SKM-1 (cell line): ENCODE measurements around the gene NUP214.
"Not testable (repeated sequence)": the region's sequence is repeated elsewhere in the genome, so short reads cannot be mapped to it uniquely, and the experiment has no call there.

Experiments
- DNase-seq: peaks from one replicate; lab custom pipeline; 2025; ENCODE audit not compliant: unreplicated experiment; lab: John Stamatoyannopoulos, UW

NUP214 gene

DNA sequence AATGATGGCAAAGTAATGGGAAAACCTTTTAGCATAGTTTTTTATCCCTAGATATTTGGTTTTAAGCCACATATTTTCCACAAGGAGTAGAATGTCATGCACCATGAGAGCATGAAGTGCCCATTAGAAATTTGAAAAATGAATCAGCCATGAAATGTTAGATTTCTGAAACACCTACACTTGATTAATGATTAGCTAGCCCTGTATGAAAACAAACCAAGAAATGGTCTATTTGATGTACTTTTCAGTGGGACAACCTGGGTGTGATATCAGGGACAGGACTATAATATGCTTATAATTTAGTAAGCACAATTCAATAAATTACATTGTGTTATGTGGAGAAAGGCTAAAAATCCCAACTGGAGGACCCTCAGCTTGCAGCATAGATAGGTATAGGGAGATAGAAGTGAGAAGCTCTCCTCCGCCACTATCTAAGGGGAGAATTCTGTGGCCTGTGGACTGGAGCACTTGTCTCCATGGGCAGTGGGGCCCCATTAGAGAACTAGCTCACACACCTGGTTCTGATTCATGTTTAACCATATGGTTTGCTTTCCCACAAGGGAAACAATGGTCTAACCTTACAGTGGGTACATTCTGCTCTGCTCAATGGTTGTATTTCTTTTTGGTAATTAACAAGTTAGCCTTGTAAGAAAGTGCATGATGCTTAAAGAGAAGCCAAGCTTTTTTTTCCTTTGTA is 35.2 kb downstream of the NUP214 start:
- DNase-seq = no peak

- DNase-seq = no peak
Measured at GRCh38 chr9:131161585-131161984, 36.2 kb downstream of the NUP214 start.

- no peak for DNase-seq
Measured at GRCh38 chr9:131162886-131163285, 37.5 kb downstream of the NUP214 start.

DNA sequence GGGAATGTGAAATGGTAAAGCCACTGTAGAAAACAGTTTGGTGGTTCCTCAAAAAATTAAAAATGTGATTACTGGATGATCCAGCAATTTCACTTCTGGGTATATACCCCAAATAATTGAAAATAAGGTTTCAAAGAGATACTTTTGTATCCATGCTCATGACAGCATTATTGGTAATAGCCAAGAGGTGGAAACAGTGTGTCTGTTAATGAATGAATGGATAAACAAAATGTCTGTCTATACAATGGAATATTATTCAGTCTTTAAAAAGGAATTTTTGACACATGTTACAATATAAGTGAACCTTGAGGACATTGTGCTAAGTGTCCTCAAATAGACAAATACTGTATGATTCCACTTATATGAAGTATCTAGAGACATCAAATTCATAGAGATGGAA is 40.1 kb downstream of the NUP214 start:
- DNase-seq = no peak

GRCh38 chr9:131167146-131167692 is 41.8 kb downstream of the NUP214 start:
- no peak for DNase-seq

- DNase-seq = no peak
Measured at GRCh38 chr9:131167936-131168335, 42.5 kb downstream of the NUP214 start.

DNA sequence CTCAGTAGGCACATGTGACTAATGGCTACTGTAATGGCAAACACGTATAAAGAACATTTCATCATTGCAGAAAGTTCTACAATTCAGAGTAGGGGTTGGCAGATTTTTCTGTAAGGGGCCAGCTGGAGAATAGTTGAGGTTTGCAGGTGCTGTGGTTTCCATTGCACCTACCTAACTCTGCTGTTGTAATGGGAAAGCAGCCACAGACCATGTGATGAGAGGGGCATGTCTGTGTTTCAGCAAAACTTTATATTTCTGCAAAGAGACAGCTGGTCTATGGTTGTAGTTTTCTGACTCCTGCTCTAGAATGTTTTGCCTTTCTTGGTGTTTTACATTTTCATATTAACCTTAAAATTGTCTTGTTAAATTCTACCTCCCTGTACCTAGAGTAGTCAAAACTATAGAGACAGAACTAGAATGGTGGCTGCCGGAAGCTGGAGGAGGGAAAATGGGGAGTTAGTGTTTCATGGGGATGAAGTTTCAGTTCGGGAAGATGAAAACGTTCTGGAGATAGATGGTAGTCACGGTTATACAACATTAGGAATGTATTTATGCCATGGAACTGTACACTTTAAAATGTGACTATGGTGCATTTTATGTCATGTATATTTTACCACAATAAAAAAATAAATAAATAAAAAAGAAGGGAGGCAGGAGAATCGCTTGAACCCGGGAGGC is 44.3 kb downstream of the NUP214 start:
- no peak for DNase-seq

DNA sequence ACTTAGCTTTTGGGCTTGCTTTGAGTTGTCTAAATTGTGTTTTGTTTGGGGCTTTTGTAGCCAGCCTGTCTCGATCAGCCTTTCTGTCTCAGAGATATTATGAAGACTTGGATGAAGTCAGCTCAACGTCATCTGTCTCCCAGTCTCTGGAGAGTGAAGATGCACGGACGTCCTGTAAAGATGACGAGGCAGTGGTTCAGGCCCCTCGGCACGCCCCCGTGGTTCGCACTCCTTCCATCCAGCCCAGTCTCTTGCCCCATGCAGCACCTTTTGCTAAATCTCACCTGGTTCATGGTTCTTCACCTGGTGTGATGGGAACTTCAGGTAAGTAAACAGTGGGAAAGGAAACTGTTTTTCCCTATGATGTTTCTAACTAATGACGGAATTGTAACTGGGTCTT is 48.6 kb downstream of the NUP214 start:
- DNase-seq = no peak

GRCh38 chr9:131174681-131175239 is 49.4 kb downstream of the NUP214 start:
- DNase-seq = no peak

DNA sequence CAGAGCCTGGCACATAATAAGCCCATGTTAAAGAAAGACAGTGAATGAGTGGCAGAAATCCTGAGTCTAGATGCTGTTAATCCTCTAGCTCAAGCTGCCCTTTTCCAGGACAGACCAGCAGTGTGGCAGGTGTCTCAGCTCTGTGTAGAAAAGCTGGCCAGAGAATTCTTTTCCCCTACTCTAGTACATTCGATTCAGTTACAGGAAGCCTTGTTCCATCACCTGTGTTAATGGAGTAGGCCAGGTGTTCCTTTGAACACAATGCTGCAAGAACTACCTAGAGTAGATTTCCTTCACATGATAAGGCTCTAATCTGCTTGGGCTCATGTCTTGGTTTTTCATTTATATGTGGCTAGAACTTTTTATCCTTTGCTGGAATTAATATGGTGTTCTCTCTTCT is 52.5 kb downstream of the NUP214 start:
- DNase-seq = no peak

- DNase-seq = peak; percentile 63
Measured at GRCh38 chr9:131178382-131178781, 53.0 kb downstream of the NUP214 start.

- DNase-seq = no peak
Measured at GRCh38 chr9:131178926-131179325, 53.5 kb downstream of the NUP214 start.

GRCh38 chr9:131179561-131180219 is 54.3 kb downstream of the NUP214 start:
- no peak for DNase-seq

DNA sequence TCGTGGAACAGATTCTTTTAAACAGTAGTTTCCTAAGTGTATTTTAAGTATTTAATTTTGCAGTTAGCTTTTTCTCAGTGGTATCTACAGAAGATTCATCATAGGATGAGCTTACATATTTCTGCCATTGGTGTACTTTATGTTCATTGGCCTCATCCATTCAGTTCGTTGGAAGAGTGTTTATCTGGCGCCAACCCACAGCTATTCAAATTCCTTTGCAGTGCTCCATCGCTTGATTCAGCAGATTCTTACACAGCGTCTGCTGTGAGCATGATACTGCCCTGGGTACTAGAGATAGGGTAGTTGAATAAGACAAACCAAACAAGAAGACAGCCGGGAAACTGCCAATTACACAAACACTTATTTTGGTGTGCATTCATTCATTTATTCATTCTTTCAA is 55.1 kb downstream of the NUP214 start:
- DNase-seq = no peak

GRCh38 chr9:131181091-131181681 is 55.8 kb downstream of the NUP214 start:
- DNase-seq = no peak

DNA sequence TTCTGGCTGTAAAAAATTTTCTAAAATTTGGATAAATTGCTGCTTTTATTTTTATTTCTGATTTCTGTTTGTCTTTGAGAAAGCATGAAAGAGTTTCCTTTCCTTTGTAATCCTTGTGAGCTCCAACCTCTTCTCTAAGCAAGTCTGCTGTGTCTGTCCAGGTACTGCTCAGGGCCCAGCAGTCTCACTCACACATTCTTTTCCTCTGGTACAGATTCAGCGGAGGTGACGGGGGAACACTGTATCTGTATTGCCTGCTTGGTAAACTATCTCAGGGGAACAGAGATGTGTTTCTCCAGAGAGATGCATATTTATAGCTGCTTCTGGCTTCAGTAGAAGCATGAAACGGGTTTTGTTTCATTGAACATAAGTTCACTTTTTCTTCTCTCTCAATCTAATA is 60.5 kb downstream of the NUP214 start:
- DNase-seq = no peak

DNA sequence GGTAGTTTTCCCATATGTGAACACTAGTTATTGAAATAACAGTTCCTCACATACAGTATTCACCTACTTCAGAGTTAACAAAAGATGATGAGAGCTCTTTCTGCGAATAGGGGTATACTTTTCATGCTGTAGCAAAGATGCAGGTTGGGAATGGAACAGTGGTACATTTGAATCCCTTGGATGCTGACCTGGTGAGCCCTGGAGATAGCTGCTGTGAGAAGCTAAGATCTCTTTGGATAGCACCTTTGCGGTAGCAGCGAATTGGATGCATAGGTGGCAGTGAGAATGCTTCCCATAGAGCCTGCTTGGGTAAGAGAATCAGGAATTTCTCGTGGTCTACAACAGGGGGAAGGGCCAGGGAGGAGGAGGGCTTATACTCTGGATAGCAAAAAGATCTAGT is 61.2 kb downstream of the NUP214 start:
- no peak for DNase-seq

DNA sequence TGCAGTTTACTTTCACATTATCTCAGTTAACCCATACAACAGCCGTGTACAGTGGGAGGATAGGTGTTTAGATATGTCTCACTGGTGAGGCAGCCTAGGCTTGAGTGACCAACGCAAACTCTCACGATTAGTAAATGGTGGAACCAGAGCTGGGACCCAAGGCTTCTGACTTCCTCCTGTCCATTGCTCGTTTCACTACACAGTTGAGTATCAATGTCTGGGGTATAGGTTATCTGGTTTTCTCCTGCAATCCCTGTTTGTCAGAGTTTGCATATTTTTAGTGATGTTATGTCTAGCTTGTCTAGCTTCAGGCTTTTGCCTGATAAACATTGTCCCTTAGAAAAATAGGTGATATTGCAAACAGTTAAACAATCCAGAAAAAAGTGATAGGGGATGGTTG is 62.6 kb downstream of the NUP214 start:
- DNase-seq = no peak

GRCh38 chr9:131188976-131189375 is 63.6 kb downstream of the NUP214 start:
- DNase-seq = no peak

- no peak for DNase-seq
Measured at GRCh38 chr9:131190191-131190590, 64.8 kb downstream of the NUP214 start.

DNA sequence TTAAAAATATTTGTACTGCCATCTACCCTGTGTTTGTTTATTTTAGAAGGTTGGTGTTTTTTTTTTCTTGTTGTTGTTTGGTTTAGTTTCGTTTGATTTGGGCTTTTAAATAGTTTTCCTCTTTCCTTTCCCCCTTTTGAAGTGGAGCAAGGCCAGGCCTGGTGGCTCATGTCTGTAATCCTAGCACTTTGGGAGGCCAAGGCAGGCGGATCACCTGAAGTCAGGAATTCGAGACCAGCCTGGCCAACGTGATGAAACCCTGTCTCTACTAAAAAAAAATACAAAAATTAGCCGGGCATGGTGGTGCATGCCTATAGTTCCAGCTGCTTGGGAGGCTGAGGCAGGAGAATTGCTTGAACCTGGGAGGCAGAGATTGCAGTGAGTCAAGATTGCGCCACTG is 65.6 kb downstream of the NUP214 start:
- DNase-seq = not testable (repeated sequence)
